ENCODE data around the gene DNAH14. TPM values are rescaled to one million over a fixed set of nuclear protein-coding genes. Genes with fewer than 3 reads are reported as not detected.

Gene DNAH14
- total and polyA plus RNA-seq, 3 donors from 2014 or later: 30.1 to 82.1 (median 37.3) TPM

DNA sequence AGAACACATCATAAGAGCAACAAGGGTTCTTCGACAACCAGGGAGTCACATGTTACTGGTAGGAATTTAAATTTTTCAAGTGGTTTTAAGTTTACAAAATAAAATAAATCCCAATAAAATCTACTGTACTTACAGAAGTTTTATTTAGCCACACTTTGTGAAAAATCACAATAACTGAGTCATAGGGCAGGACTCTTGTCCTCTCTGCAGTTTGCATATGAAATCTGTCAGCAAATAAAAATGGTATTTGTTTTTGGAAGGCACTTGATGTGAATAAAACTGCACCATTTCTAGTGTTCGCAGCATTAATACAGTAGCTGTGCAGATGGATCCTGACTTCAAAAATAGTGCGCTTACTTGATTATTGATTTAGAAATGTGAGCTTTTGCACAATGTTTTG is 348.0 kb downstream of the DNAH14 start:
- 92 to 97% methylated on average over 3 of the region's 3 CpGs for WGBS, 2 donors
- intact Hi-C loops (cut with DNase I; ENCODE audit: low total_unique reads): no loop called here
- H3K36me3 ChIP-seq (ENCODE audit: low read depth, missing control alignments): no peaks in the 10 kb centered on the region

DNA sequence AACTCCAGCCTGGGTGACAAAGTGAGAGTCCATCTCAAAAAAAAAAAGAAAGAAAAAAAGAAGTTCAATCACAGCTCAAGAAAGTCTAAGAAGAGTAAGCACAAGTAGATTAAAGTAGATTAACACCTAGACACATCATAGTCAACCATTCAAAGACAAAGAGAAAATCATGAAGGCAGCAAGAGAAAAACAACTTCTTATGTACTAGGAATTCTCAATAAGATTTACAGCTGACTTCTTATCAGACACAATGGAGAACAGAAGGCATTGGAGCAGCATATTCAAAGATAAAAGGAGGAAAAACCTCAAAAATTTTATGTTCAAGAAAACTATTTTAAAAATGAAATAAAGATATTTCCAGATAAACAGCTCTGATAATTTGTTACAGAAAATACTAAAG is 351.1 kb downstream of the DNAH14 start:
- Histone ChIP-seq H3K9me3 (no peaks in the 10 kb centered on the region), H3K27ac (no peak overlapping the region), H3K36me3 (ENCODE audit: low read depth, missing control alignments) (no peaks in the 10 kb centered on the region), H3K4me1 (no peaks in the 10 kb centered on the region), H3K4me3 (no peak overlapping the region), H3K27me3 (no peaks in the 10 kb centered on the region)
- TF ChIP-seq, protein P1, sequence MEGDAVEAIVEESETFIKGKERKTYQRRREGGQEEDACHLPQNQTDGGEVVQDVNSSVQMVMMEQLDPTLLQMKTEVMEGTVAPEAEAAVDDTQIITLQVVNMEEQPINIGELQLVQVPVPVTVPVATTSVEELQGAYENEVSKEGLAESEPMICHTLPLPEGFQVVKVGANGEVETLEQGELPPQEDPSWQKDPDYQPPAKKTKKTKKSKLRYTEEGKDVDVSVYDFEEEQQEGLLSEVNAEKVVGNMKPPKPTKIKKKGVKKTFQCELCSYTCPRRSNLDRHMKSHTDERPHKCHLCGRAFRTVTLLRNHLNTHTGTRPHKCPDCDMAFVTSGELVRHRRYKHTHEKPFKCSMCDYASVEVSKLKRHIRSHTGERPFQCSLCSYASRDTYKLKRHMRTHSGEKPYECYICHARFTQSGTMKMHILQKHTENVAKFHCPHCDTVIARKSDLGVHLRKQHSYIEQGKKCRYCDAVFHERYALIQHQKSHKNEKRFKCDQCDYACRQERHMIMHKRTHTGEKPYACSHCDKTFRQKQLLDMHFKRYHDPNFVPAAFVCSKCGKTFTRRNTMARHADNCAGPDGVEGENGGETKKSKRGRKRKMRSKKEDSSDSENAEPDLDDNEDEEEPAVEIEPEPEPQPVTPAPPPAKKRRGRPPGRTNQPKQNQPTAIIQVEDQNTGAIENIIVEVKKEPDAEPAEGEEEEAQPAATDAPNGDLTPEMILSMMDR (IDR thresholded peaks at IDR 0.05): no peak
- TF ChIP-seq POLR2A (IDR thresholded peaks at IDR 0.05): no peak
- no peak for DNase-seq
- intact Hi-C loops (cut with DNase I; ENCODE audit: low total_unique reads): no loop called here

More for the DNA sequence above, 348.0 kb downstream of the DNAH14 start:
- no peaks in the 10 kb centered on the region for H3K9me3 ChIP-seq
- H3K27me3 ChIP-seq: no peaks in the 10 kb centered on the region
- H3K4me1 ChIP-seq: no peaks in the 10 kb centered on the region
- H3K4me3 ChIP-seq: no peak overlapping the region
- TF ChIP-seq, protein P1 (IDR thresholded peaks at IDR 0.05): no peak
- no peak for TF ChIP-seq POLR2A (IDR thresholded peaks at IDR 0.05)
- no peak for DNase-seq
- H3K27ac ChIP-seq: no peak overlapping the region

DNA sequence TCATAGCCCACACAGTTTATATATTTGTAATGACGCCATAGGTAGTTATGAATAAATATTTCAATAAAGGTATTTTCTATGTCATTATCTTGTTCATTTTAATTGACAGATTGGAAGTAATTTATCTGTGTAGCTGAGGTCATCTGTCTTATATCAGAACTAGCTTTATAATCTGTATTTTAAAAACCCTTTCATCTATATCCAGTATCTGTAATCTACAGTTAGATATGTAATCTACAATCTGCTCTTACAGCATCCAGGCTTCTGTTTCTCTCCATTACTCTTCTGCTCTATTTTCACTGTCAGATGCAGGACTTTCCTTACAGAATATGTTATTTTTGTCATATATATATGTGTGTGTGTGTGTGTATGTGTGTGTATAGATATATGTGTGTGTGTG is 360.8 kb downstream of the DNAH14 start:
- H3K27me3 ChIP-seq: no peaks in the 10 kb centered on the region
- no peak overlapping the region for H3K27ac ChIP-seq
- no peaks in the 10 kb centered on the region for H3K9me3 ChIP-seq
- WGBS, 2 donors: 82 to 90% methylated on average over 1 of the region's 1 CpG
- H3K4me1 ChIP-seq: no peaks in the 10 kb centered on the region
- DNase-seq: no peak
- intact Hi-C loops (cut with DNase I; ENCODE audit: low total_unique reads): no loop called here
- no peaks in the 10 kb centered on the region for H3K36me3 ChIP-seq (ENCODE audit: low read depth, missing control alignments)
- TF ChIP-seq POLR2A (IDR thresholded peaks at IDR 0.05): no peak
- TF ChIP-seq, protein P1 (IDR thresholded peaks at IDR 0.05): no peak
- no peak overlapping the region for H3K4me3 ChIP-seq

DNA sequence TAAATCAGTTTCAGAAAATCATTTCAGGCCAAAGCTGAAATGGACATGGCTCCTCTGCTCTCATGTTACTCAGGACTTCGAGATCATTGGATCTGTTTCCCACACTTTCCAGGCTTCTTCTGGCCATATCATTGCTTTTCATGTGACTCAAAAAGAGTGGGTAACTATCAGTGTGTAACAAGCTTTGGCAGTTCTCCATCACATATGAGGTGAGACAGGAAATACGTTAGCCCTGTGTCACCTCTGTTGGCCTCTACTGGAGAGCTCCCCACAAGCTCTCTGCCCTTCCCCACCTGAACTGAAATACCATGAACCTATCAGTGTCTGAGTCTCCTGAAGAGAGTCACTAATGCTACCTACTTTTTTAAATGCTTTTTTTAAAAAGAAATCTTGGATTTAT is 370.1 kb downstream of the DNAH14 start:
- no peaks in the 10 kb centered on the region for H3K9me3 ChIP-seq
- H3K27ac ChIP-seq: no peak overlapping the region
- H3K27me3 ChIP-seq: no peaks in the 10 kb centered on the region
- no peaks in the 10 kb centered on the region for H3K4me1 ChIP-seq
- 70 to 78% methylated on average over 2 of the region's 2 CpGs for WGBS, 2 donors
- TF ChIP-seq, protein P1 (IDR thresholded peaks at IDR 0.05): no peak
- TF ChIP-seq POLR2A (IDR thresholded peaks at IDR 0.05): no peak
- intact Hi-C loops (cut with DNase I; ENCODE audit: low total_unique reads): no loop called here
- H3K36me3 ChIP-seq (ENCODE audit: low read depth, missing control alignments): no peaks in the 10 kb centered on the region
- DNase-seq: no peak
- no peak overlapping the region for H3K4me3 ChIP-seq

DNA sequence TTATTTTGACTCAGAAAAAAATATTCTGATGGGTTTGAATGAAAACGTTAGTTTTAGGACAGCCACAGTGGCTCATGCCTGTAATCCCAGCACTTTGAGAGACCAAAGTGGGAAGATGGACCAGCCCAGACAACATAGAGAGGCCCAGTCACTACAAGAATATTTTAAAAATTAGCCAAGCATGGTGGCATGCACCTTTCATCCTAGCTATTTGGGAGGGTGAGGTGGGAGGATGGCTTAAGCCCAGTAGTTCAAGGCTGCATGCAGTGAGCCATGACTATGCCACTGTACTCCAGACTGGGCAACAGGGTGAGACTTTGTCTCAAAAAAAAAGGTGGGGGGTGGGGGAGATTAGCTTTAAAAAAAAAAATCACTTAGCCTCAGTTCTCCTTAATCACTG is 370.9 kb downstream of the DNAH14 start:
- no peak overlapping the region for H3K27ac ChIP-seq
- 70 to 79% methylated on average over 1 of the region's 1 CpG for WGBS, 2 donors
- TF ChIP-seq, protein P1 (IDR thresholded peaks at IDR 0.05): no peak
- TF ChIP-seq POLR2A (IDR thresholded peaks at IDR 0.05): no peak
- H3K4me1 ChIP-seq: no peaks in the 10 kb centered on the region
- intact Hi-C loops (cut with DNase I; ENCODE audit: low total_unique reads): no loop called here
- no peaks in the 10 kb centered on the region for H3K36me3 ChIP-seq (ENCODE audit: low read depth, missing control alignments)
- H3K9me3 ChIP-seq: no peaks in the 10 kb centered on the region
- H3K4me3 ChIP-seq: no peak overlapping the region
- no peak for DNase-seq
- H3K27me3 ChIP-seq: no peaks in the 10 kb centered on the region
